Activated naive CD8-positive, alpha-beta T cell (primary cell): ENCODE measurements around the gene ARHGAP40.

ENCODE experiments used
- H3K27ac Mint-ChIP-seq: one replicate; pipeline ENCODE4 v1.8.0; 2021; ENCODE audit warnings: mixed read lengths
- H3K27me3 Mint-ChIP-seq: one replicate; pipeline ENCODE4 v1.8.0; 2021; ENCODE audit warnings: mixed read lengths
- H3K36me3 Mint-ChIP-seq: one replicate; pipeline ENCODE4 v1.8.0; 2021; ENCODE audit warnings: mixed read lengths
- H3K4me1 Mint-ChIP-seq: one replicate; pipeline ENCODE4 v1.8.0; 2021; ENCODE audit warnings: low read depth, mixed read lengths
- H3K4me3 Mint-ChIP-seq: one replicate; pipeline ENCODE4 v1.8.0; 2021; ENCODE audit warnings: mild to moderate bottlenecking, mixed read lengths
- H3K9me3 Mint-ChIP-seq: one replicate; pipeline ENCODE4 v1.8.0; 2021; ENCODE audit warnings: low read depth, mixed read lengths

ARHGAP40 gene

GRCh38 chr20:38601216-38602184 is at the start of gene ARHGAP40:
Gene ARHGAP40, plus strand, starts transcription at chr20:38601809.
- no peak within 1 kb of the TSS for H3K27ac Mint-ChIP-seq
- H3K27me3 Mint-ChIP-seq = peaks cover 30% of the 10 kb centered on the region
- peaks cover 11% of the 10 kb centered on the region for H3K4me1 Mint-ChIP-seq
- H3K36me3 Mint-ChIP-seq = no peaks in the 10 kb centered on the region
- peak within 1 kb of the TSS; percentile 58 for H3K4me3 Mint-ChIP-seq
- H3K9me3 Mint-ChIP-seq = no peaks in the 10 kb centered on the region

- Mint-ChIP-seq H3K4me3 (no peak overlapping the region), H3K4me1 (no peaks in the 10 kb centered on the region), H3K36me3 (peaks cover 5% of the 10 kb centered on the region), H3K9me3 (no peaks in the 10 kb centered on the region), H3K27me3 (no peaks in the 10 kb centered on the region), H3K27ac (no peak overlapping the region)
Observed at GRCh38 chr20:38554986-38555385, 46.6 kb upstream of the ARHGAP40 start.

GRCh38 chr20:38555395-38555794 is 46.2 kb upstream of the ARHGAP40 start:
- H3K27me3 Mint-ChIP-seq = no peaks in the 10 kb centered on the region
- no peaks in the 10 kb centered on the region for H3K9me3 Mint-ChIP-seq
- H3K4me3 Mint-ChIP-seq = no peak overlapping the region
- peaks cover 5% of the 10 kb centered on the region for H3K36me3 Mint-ChIP-seq
- no peak overlapping the region for H3K27ac Mint-ChIP-seq
- no peaks in the 10 kb centered on the region for H3K4me1 Mint-ChIP-seq

GRCh38 chr20:38557174-38557573 is 44.4 kb upstream of the ARHGAP40 start:
- Mint-ChIP-seq H3K9me3 (no peaks in the 10 kb centered on the region), H3K4me1 (no peaks in the 10 kb centered on the region), H3K27ac (no peak overlapping the region), H3K36me3 (peaks cover 7% of the 10 kb centered on the region), H3K4me3 (no peak overlapping the region), H3K27me3 (no peaks in the 10 kb centered on the region)

GRCh38 chr20:38558596-38559360 is 42.8 kb upstream of the ARHGAP40 start:
- Mint-ChIP-seq H3K27me3 (no peaks in the 10 kb centered on the region), H3K27ac (no peak overlapping the region), H3K9me3 (no peaks in the 10 kb centered on the region), H3K4me1 (no peaks in the 10 kb centered on the region), H3K36me3 (peaks cover 11% of the 10 kb centered on the region), H3K4me3 (no peak overlapping the region)

- Mint-ChIP-seq H3K36me3 (peaks cover 8% of the 10 kb centered on the region), H3K9me3 (no peaks in the 10 kb centered on the region), H3K27ac (no peak overlapping the region)
Observed at GRCh38 chr20:38559764-38560163, 41.8 kb upstream of the ARHGAP40 start.

GRCh38 chr20:38563802-38564431 is 37.7 kb upstream of the ARHGAP40 start:
- Mint-ChIP-seq H3K4me1 (no peaks in the 10 kb centered on the region), H3K9me3 (no peaks in the 10 kb centered on the region), H3K36me3 (peaks cover 7% of the 10 kb centered on the region), H3K27ac (no peak overlapping the region), H3K27me3 (no peaks in the 10 kb centered on the region), H3K4me3 (no peak overlapping the region)

More at GRCh38 chr20:38559764-38560163, 41.8 kb upstream of the ARHGAP40 start:
- H3K4me3 Mint-ChIP-seq = no peak overlapping the region
- no peaks in the 10 kb centered on the region for H3K27me3 Mint-ChIP-seq
- no peaks in the 10 kb centered on the region for H3K4me1 Mint-ChIP-seq

GRCh38 chr20:38564680-38565079 is 36.9 kb upstream of the ARHGAP40 start:
- Mint-ChIP-seq H3K27ac (no peak overlapping the region), H3K36me3 (peaks cover 7% of the 10 kb centered on the region), H3K27me3 (no peaks in the 10 kb centered on the region), H3K9me3 (no peaks in the 10 kb centered on the region), H3K4me1 (no peaks in the 10 kb centered on the region), H3K4me3 (no peak overlapping the region)

- no peaks in the 10 kb centered on the region for H3K9me3 Mint-ChIP-seq
Observed at GRCh38 chr20:38566036-38566598, 35.5 kb upstream of the ARHGAP40 start.

GRCh38 chr20:38569747-38570525 is 31.7 kb upstream of the ARHGAP40 start:
- Mint-ChIP-seq H3K27ac (peak overlapping the region; percentile 54), H3K36me3 (peaks cover 2% of the 10 kb centered on the region), H3K4me1 (no peaks in the 10 kb centered on the region), H3K9me3 (no peaks in the 10 kb centered on the region), H3K4me3 (no peak overlapping the region), H3K27me3 (no peaks in the 10 kb centered on the region)

More at GRCh38 chr20:38566036-38566598, 35.5 kb upstream of the ARHGAP40 start:
- no peaks in the 10 kb centered on the region for H3K27me3 Mint-ChIP-seq
- no peak overlapping the region for H3K27ac Mint-ChIP-seq
- no peaks in the 10 kb centered on the region for H3K4me1 Mint-ChIP-seq
- H3K4me3 Mint-ChIP-seq = no peak overlapping the region
- H3K36me3 Mint-ChIP-seq = peaks cover 7% of the 10 kb centered on the region

- H3K27ac Mint-ChIP-seq = no peak overlapping the region
Observed at GRCh38 chr20:38573413-38573812, 28.2 kb upstream of the ARHGAP40 start.

GRCh38 chr20:38579219-38579910 is 22.2 kb upstream of the ARHGAP40 start:
- peaks cover 2% of the 10 kb centered on the region for H3K36me3 Mint-ChIP-seq
- no peaks in the 10 kb centered on the region for H3K4me1 Mint-ChIP-seq
- H3K27me3 Mint-ChIP-seq = no peaks in the 10 kb centered on the region
- H3K4me3 Mint-ChIP-seq = no peak overlapping the region
- no peaks in the 10 kb centered on the region for H3K9me3 Mint-ChIP-seq
- H3K27ac Mint-ChIP-seq = no peak overlapping the region

More at GRCh38 chr20:38573413-38573812, 28.2 kb upstream of the ARHGAP40 start:
- Mint-ChIP-seq H3K4me1 (no peaks in the 10 kb centered on the region), H3K4me3 (no peak overlapping the region), H3K9me3 (no peaks in the 10 kb centered on the region), H3K27me3 (no peaks in the 10 kb centered on the region), H3K36me3 (peaks cover 4% of the 10 kb centered on the region)

GRCh38 chr20:38579921-38580320 is 21.7 kb upstream of the ARHGAP40 start:
- H3K4me3 Mint-ChIP-seq = no peak overlapping the region
- H3K9me3 Mint-ChIP-seq = no peaks in the 10 kb centered on the region
- H3K36me3 Mint-ChIP-seq = peaks cover 2% of the 10 kb centered on the region
- no peaks in the 10 kb centered on the region for H3K4me1 Mint-ChIP-seq
- H3K27ac Mint-ChIP-seq = no peak overlapping the region
- no peaks in the 10 kb centered on the region for H3K27me3 Mint-ChIP-seq
